ENCODE data around the gene C1QTNF8.

DNA sequence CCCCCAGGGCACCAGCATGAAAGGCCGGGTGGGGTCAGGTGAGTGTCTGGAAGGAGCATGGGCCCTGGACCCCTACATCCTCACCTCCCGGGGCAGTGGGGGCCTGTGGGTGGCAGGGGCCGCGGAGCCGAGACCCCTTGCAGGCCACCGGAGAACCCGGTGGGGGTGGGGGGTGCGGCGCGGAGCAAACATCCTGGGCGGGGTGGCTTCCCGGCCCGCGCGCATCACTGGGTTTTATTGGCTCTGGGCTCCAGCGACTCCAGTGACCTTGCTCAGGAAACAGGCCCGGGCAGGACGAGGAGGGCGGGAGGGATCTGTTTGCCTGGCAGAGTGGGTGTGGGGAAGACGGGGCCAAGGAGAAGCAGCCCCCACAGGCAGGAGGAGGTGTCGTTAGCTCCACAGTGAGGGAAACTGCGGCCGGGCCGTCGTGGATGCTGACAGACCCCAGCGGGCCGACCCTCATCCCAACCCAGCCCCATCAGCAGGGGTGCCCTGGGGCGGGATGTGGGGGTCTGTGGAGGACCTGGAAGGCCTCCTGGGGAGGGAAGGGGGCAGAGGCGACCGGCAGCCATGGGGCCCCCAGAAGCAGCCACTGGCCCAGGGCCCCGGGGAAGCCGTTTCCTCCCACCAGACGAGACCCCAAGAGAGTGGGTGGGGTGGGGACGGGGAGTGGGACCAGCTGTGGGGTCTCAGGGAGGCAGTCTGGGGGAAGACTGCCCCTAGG, 12.9 kb downstream of the C1QTNF8 start:
- TF ChIP-seq, protein P1, sequence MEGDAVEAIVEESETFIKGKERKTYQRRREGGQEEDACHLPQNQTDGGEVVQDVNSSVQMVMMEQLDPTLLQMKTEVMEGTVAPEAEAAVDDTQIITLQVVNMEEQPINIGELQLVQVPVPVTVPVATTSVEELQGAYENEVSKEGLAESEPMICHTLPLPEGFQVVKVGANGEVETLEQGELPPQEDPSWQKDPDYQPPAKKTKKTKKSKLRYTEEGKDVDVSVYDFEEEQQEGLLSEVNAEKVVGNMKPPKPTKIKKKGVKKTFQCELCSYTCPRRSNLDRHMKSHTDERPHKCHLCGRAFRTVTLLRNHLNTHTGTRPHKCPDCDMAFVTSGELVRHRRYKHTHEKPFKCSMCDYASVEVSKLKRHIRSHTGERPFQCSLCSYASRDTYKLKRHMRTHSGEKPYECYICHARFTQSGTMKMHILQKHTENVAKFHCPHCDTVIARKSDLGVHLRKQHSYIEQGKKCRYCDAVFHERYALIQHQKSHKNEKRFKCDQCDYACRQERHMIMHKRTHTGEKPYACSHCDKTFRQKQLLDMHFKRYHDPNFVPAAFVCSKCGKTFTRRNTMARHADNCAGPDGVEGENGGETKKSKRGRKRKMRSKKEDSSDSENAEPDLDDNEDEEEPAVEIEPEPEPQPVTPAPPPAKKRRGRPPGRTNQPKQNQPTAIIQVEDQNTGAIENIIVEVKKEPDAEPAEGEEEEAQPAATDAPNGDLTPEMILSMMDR (IDR thresholded peaks at IDR 0.05) = no peak
- no peak for TF ChIP-seq EZH2 (IDR thresholded peaks at IDR 0.05; ENCODE audit: borderline replicate concordance, insufficient read depth, low read depth, low read length, poor library complexity, severe bottlenecking)

Data from B cell (primary cell).